Neural cell (in vitro differentiated cells): Measurements from ENCODE around the gene BTG2.

Experiments used
- CTCF ChIP-seq: fragments of 450-650 bp; IDR thresholded peaks from 2 replicates; pipeline ENCODE4 v1.5.1; 2014; ENCODE audit warnings: antibody characterized with exemption, mild to moderate bottlenecking, moderate library complexity; ENCODE audit not compliant: poor library complexity, severe bottlenecking
- EZH2 ChIP-seq: fragments of 200-600, 300-800 bp; shearing (Covaris generic), sonication (generic); IDR thresholded peaks from 2 replicates; pipeline ENCODE4 v1.6.1; 2014; ENCODE audit warnings: antibody characterized with exemption, low read length, borderline replicate concordance, mild to moderate bottlenecking; ENCODE audit not compliant: insufficient read depth, poor library complexity, severe bottlenecking
- POLR2AphosphoS5 ChIP-seq: IDR thresholded peaks from 2 replicates; pipeline ENCODE4 v1.6.1; 2012

GRCh38 chr1:203335503-203335902 is 30.2 kb downstream of the BTG2 start:
- no peak for TF ChIP-seq EZH2
- TF ChIP-seq POLR2AphosphoS5, result no peak
- TF ChIP-seq CTCF, result no peak
